ENCODE results near the gene IFT27. TPM values are rescaled to one million over a fixed set of nuclear protein-coding genes. Genes with fewer than 3 reads are reported as not detected.

IFT27 gene
- polyA plus RNA-seq, 4 donors, result 42.9 to 54.6 (median 45.2) TPM

DNA sequence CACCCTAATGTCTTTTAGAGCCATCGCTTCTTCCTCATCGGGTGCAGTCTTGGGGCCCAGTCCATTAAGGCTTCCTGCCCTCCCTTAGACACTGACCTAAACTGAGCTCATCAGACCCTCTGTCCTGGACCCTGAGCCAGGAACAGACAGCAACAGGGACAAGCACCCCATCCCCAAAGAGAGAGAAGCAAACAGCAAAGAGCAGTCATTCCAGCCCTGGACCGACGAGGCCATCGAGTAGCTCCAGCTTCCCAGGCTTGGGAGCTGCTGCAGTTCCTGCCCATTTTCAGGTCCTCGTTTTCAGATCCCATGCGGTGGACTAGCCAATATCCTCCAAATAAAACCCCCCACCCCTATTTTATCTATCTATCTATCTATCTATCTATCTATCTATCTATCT, 46.6 kb downstream of the IFT27 start:
- no peak for DNase-seq (ENCODE audit: low read depth in 4 of 4, low spot score in 3 of 4)

DNA sequence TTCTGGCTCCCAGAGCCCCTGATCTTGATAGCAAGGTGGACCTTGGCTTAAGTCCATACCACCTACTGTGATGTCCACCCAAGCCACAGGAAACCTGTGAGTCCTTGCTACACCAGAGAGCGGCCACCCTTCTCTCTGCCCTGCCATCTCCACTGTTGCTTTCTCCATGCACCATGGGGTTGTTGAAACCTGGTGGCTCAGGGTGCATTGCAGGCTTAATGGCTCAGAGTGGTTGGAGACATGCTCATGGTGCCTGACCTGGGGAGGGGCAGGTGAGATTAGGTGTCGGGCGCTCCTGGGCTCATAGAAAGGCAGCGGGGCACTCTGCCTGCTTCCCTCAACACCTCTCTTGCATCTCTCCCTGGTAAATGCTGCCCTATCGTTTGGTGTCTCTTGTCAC, 47.4 kb downstream of the IFT27 start:
- no peak for DNase-seq (ENCODE audit: low read depth in 4 of 4, low spot score in 3 of 4)

DNA sequence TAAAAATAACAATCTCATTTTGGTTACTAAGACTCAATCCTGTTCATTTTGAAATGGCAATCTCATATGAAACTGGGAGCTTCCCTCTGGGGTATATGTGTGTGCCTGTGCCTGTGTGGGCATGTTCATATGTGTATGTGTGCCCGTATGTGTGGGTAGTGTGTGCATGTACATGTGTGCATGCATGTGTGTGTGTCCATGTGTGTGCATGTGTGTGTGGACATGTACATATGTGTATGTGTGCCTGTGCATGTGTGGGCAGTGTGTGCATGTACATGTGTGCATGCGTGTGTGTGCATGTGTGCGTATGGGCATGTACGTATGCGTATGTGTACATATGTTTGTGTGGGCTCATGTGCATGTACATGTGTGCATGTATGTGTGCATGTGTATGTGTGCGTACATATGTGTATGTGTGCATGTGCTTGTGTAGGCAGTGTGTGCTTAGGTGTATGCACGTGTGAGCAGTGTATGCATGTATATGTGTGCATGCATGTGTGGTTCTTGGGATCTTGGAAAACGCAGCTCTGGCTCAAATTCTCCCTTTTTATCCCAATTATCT, 47.9 kb downstream of the IFT27 start:
- DNase-seq (ENCODE audit: low read depth in 4 of 4, low spot score in 3 of 4), result no peak

DNA sequence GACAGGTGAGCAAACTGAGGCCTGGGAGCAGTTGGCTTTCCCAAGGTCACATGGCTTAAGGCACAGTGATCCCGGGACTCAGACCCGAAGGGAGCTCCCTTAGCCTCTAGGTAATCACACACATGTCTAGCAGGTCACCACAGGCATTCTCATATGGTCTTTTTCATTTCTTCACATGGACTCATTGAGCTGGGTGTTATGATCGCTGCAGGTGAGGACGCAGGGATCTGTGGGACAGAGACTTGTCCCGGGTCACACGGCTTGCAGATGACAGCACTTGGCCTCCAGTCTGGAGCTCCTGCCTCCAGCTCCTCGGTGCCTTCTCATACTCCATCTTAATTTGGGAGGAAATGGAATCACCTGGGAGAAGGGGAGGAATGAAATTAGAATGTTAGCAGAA, 48.8 kb downstream of the IFT27 start:
- DNase-seq (ENCODE audit: low read depth in 4 of 4, low spot score in 3 of 4), result no peak

DNA sequence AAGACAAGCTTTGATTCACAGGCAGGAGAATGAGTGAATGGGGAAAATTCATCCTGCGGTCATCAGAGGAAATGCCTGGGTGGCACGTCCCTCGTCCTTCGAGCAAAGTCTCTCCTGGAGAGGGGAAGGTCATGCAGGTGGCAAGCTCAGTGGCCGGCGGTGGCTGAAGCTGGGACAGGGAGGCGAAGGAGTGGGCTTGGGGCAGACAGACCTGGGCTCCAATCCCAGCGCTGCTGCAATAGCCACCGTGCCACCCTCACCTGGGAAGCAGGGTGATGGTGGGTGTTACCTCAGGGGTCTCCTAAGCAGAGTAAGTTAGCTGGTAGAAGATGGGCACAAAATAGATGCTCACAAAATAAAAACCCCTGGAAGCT, 49.9 kb downstream of the IFT27 start:
- no peak for DNase-seq (ENCODE audit: low read depth in 4 of 4, low spot score in 3 of 4)

DNA sequence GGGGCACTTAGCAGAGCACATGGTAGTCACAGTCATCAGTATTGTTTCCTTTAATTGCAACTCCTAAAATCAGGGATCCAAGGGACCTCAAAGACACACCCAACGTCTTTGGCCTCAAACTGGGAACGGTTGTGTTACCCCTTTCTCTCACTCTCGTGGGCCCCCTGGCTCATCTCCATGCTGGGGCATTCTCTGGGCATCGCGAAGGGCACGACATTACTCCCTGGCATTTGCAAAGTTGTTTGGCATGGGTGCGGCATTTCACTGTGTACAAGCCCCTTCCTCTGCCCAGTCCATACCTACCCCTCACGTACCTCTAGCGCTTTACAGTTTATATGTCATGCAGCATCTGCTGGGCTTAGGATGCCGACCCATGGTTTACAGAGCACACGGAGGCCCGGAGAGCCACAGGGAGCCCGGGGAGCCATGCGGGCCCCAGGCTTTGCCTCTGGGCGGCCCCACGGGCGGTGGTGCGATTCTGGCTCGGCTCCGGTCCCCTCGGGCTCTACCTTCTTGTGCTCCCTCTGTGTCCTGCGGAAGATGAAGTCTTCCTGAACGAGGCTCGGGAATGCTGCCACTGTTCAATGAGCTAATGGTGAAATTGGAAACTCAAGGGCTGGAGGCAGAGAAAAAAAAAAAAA, 50.4 kb downstream of the IFT27 start:
- no peak for DNase-seq (ENCODE audit: low read depth in 4 of 4, low spot score in 3 of 4)

DNA sequence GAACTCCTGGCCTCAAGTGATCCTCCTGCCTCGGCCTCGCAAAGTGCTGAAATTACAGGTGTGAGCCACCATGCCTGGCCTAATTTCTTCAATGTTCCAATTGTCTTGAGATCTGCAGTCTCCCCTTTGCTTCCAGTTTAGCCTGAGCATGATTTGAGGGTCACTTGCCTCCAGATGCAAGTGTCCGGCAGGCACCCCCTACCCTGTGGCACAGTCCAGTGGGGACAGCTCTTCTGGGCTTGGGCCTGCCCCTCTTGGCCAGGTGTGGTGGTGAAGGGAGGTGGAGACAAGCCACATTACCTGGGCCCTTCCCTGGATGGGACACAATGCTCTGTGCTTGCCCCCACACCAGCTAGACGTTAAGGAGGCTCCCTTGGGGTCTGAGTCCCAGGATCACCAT, 51.1 kb downstream of the IFT27 start:
- no peak for DNase-seq (ENCODE audit: low read depth in 4 of 4, low spot score in 3 of 4)

DNA sequence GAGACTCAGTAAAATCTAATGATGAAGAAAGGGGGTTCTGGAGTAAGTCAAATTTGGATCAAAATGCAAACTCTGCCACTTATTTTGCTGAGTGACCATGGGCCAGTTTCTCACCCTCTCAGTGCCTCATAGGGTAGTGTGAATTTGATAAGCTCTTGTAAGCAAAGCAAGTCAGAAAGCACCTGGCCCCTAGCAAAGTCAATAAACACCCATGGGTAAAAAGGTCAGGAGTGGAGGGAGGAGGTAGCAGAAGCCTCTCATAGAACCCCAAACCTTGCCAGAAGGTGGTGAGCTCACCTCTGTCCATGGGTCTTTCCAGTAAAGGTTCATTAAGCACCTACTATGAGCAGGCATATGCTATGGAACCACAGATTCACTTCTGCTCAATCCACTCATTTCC, 53.9 kb downstream of the IFT27 start:
- DNase-seq (ENCODE audit: low read depth in 4 of 4, low spot score in 3 of 4), result no peak

DNA sequence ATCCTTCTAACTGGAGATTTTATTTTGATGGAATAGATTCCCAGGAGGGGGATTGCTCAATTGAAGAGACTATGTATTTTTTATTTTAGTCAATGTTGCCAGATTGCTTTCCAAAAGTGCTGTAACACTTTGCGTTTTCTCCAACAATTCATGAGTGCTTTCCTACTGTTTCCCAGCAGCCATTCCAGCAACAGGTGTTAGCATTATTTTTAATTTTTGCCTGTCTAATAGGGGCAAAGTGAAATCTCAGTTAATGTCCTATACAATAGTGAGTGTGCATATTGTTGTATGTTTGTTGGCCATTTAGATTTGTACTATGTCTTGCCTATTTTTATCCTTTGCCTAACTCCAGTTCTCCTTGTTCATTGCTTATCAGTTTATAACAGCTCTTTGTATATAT, 60.3 kb downstream of the IFT27 start:
- no peak for DNase-seq (ENCODE audit: low read depth in 4 of 4, low spot score in 3 of 4)

DNA sequence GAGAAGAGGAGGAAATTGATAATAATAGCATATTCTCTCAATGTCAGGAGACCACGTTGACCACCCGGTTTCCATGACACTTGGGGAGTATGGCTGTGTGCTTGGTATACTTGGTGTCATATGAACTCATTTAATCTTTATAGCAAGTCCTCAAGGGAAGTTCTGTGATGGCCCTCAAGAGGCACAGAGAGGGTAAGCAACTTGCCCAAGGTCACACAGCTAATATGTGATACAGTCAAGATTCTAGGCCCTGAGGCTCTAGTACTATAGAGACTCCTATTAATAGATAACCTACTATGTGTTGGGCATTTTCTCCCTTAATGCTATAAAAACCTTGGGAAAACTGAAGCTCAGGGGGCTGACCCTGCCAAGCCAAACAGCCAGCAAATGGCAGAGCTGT, 61.8 kb downstream of the IFT27 start:
- DNase-seq (ENCODE audit: low read depth in 4 of 4, low spot score in 3 of 4), result no peak

DNA sequence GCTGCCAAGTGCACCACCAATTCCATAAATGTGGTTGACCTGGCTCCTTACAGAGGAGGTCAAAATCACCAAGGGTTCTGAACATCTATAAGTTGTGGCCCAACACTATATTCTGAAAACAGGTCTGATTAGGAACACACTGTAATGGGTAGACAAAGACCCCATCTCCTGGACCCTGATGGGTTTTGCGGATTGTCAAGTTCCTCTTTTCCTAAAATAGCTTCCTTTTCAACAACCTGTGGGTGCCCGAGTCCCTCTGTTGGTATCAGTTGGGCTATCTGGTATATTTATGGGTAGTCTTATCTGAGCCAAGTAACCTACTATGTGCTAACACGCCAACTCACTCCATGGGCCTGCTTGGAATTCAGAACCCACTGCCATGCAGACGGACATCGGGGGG, 62.5 kb downstream of the IFT27 start:
- no peak for DNase-seq (ENCODE audit: low read depth in 4 of 4, low spot score in 3 of 4)

Other genes with a start within 250 kb of the IFT27 start
- 100 to 1,000 TPM; 262 to 280 (median 268) TPM for gene EIF3D, start 247.0 kb downstream of the IFT27 start, polyA plus RNA-seq (ENCODE audit: insufficient read length in 4 of 4)
- not detected for gene CACNG2, start 72.4 kb downstream of the IFT27 start, polyA plus RNA-seq (ENCODE audit: insufficient read length in 4 of 4)
- gene PVALB, start 40.9 kb upstream of the IFT27 start, polyA plus RNA-seq (ENCODE audit: insufficient read length in 4 of 4), result 10 to 100 TPM in 1 of 4 donors, 1 to 10 TPM in 3; 3.6 to 10.5 (median 7.0) TPM
- 1 to 10 TPM; 1.5 to 2.9 (median 2.2) TPM for gene NCF4, start 84.9 kb upstream of the IFT27 start, polyA plus RNA-seq (ENCODE audit: insufficient read length in 4 of 4)
- 1 to 10 TPM; 2.7 to 3.3 (median 2.9) TPM for gene CSF2RB, start 137.5 kb upstream of the IFT27 start, polyA plus RNA-seq (ENCODE audit: insufficient read length in 4 of 4)
- gene TST, start 243.3 kb upstream of the IFT27 start, polyA plus RNA-seq (ENCODE audit: insufficient read length in 4 of 4), result 10 to 100 TPM; 46.3 to 64.8 (median 50.7) TPM
- gene MPST, start 243.6 kb upstream of the IFT27 start, polyA plus RNA-seq (ENCODE audit: insufficient read length in 4 of 4), result 10 to 100 TPM; 49.2 to 79.6 (median 52.2) TPM

All from right renal pelvis (tissue), 4 donors.